ENCODE measurements around the gene PTGFRN.

PTGFRN gene

GRCh38 chr1:117008656-117009055, 98.9 kb downstream of the PTGFRN start:
- DNase-seq, result no peak

- DNase-seq, result no peak
Measured at GRCh38 chr1:117009132-117009531, 99.4 kb downstream of the PTGFRN start.

- no peak for DNase-seq
Measured at GRCh38 chr1:117010310-117010969, 100.7 kb downstream of the PTGFRN start.

- no peak for DNase-seq
Measured at GRCh38 chr1:117011334-117011733, 101.6 kb downstream of the PTGFRN start.

GRCh38 chr1:117013309-117013858, 103.7 kb downstream of the PTGFRN start:
- DNase-seq, result no peak

- no peak for DNase-seq
Measured at GRCh38 chr1:117014209-117014608, 104.5 kb downstream of the PTGFRN start.

- DNase-seq, result no peak
Measured at GRCh38 chr1:117015724-117016123, 106.0 kb downstream of the PTGFRN start.

- DNase-seq, result no peak
Measured at GRCh38 chr1:117017062-117017461, 107.3 kb downstream of the PTGFRN start.

GRCh38 chr1:117017648-117018047, 107.9 kb downstream of the PTGFRN start:
- no peak for DNase-seq

GRCh38 chr1:117020526-117021156, 110.9 kb downstream of the PTGFRN start:
- no peak for DNase-seq

GRCh38 chr1:117022114-117022513, 112.4 kb downstream of the PTGFRN start:
- DNase-seq, result no peak

- no peak for DNase-seq
Measured at GRCh38 chr1:117025568-117025967, 115.9 kb downstream of the PTGFRN start.

GRCh38 chr1:117026361-117026760, 116.6 kb downstream of the PTGFRN start:
- DNase-seq, result no peak

GRCh38 chr1:117029685-117030084, 120.0 kb downstream of the PTGFRN start:
- DNase-seq, result no peak

GRCh38 chr1:117030271-117030877, 120.7 kb downstream of the PTGFRN start:
- DNase-seq, result no peak

GRCh38 chr1:117032266-117032665, 122.5 kb downstream of the PTGFRN start:
- no peak for DNase-seq

GRCh38 chr1:117032681-117033539, 123.2 kb downstream of the PTGFRN start:
- no peak for DNase-seq

GRCh38 chr1:117033772-117034171, 124.1 kb downstream of the PTGFRN start:
- no peak for DNase-seq

GRCh38 chr1:117034791-117035290, 125.1 kb downstream of the PTGFRN start:
- no peak for DNase-seq

GRCh38 chr1:117036018-117036461, 126.3 kb downstream of the PTGFRN start:
- DNase-seq, result no peak

- no peak for DNase-seq
Measured at GRCh38 chr1:117037802-117038201, 128.1 kb downstream of the PTGFRN start.

GRCh38 chr1:117038236-117038635, 128.5 kb downstream of the PTGFRN start:
- DNase-seq, result no peak
